Kidney epithelial cell (primary cell): ENCODE results near the gene HACD3. TPM values are rescaled to one million over a fixed set of nuclear protein-coding genes. Genes with fewer than 3 reads are reported as not detected.
A peak's percentile ranks its signal among the peaks of the same experiment; 100 is the strongest.

ENCODE experiments used
- DNase-seq: peaks from one replicate; pipeline ENCODE4 v3.0.0-alpha.2; 2010; ENCODE audit warnings: low read depth
- H3K27me3 ChIP-seq: 2 replicates; pipeline ENCODE4 v1.6.0; 2011; ENCODE audit warnings: low read length; ENCODE audit not compliant: control insufficient read depth, insufficient read depth
- H3K36me3 ChIP-seq: 2 replicates; pipeline ENCODE4 v1.5.1; 2011; ENCODE audit warnings: low read length; ENCODE audit not compliant: control insufficient read depth, insufficient read depth
- H3K4me3 ChIP-seq: 2 replicates; pipeline ENCODE4 v1.5.1; 2011; ENCODE audit warnings: low read depth, mild to moderate bottlenecking, control low read depth, low read length
- CTCF ChIP-seq: IDR thresholded peaks from 2 replicates; pipeline ENCODE4 v1.5.1; 2011; ENCODE audit warnings: mild to moderate bottlenecking, moderate library complexity, low read length, control low read depth, inconsistent platforms; ENCODE audit not compliant: insufficient read depth, poor library complexity, severe bottlenecking
- total RNA-seq: library from RNA; depleted of rRNA; stranded (reverse); fragments of >200 nt; gene quantifications from 2 replicates; pipeline ENCODE4 v1.2.3, GENCODE V29; 2015

The HACD3 gene
- total RNA-seq, 1 donor from 2014 or later = 99.6 TPM

- no peak overlapping the region for H3K4me3 ChIP-seq
- no peak for DNase-seq
- H3K27me3 ChIP-seq = no peaks in the 10 kb centered on the region
- peaks cover 3% of the 10 kb centered on the region for H3K36me3 ChIP-seq
- TF ChIP-seq CTCF = no peak
Measured at GRCh38 chr15:65558997-65559760, 28.9 kb downstream of the HACD3 start.

- Histone ChIP-seq H3K36me3 (peaks cover 3% of the 10 kb centered on the region), H3K27me3 (no peaks in the 10 kb centered on the region), H3K4me3 (no peak overlapping the region)
- DNase-seq = no peak
- no peak for TF ChIP-seq CTCF
Measured at GRCh38 chr15:65559941-65560340, 29.7 kb downstream of the HACD3 start.

- no peak for TF ChIP-seq CTCF
- Histone ChIP-seq H3K4me3 (no peak overlapping the region), H3K27me3 (no peaks in the 10 kb centered on the region), H3K36me3 (peaks cover 3% of the 10 kb centered on the region)
- DNase-seq = peak; percentile 41
Measured at GRCh38 chr15:65561934-65562333, 31.7 kb downstream of the HACD3 start.

GRCh38 chr15:65569728-65570127 is 39.5 kb downstream of the HACD3 start:
- Histone ChIP-seq H3K4me3 (no peak overlapping the region), H3K27me3 (no peaks in the 10 kb centered on the region), H3K36me3 (peaks cover 2% of the 10 kb centered on the region)
- DNase-seq = no peak
- no peak for TF ChIP-seq CTCF

- DNase-seq = no peak
- Histone ChIP-seq H3K27me3 (no peaks in the 10 kb centered on the region), H3K4me3 (no peak overlapping the region), H3K36me3 (peaks cover 2% of the 10 kb centered on the region)
- TF ChIP-seq CTCF = no peak
Measured at GRCh38 chr15:65571971-65572370, 41.7 kb downstream of the HACD3 start.

GRCh38 chr15:65576664-65577063 is 46.4 kb downstream of the HACD3 start:
- Histone ChIP-seq H3K36me3 (peaks cover 2% of the 10 kb centered on the region), H3K27me3 (no peaks in the 10 kb centered on the region), H3K4me3 (no peak overlapping the region)
- peak; percentile 29 for DNase-seq
- no peak for TF ChIP-seq CTCF
